Choroid plexus epithelial cell (primary cell): ENCODE results near the gene CLEC2A.
A peak's percentile ranks its signal among the peaks of the same experiment; 100 is the strongest.

ENCODE experiments used
- DNase-seq: peaks from one replicate; pipeline ENCODE4 v3.0.0-alpha.2; 2010; ENCODE audit warnings: low read depth
- H3K4me3 ChIP-seq: 2 replicates; pipeline ENCODE4 v1.5.1; 2011; ENCODE audit warnings: low read depth, mild to moderate bottlenecking, control low read depth, low read length, moderate library complexity
- TF ChIP-seq, protein P1 (sequence below): conservative IDR thresholded peaks from 2 replicates; pipeline ENCODE4 v1.5.1; 2011; ENCODE audit warnings: low read depth, mild to moderate bottlenecking, control low read depth, inconsistent platforms, low read length, moderate library complexity

The CLEC2A gene

DNA sequence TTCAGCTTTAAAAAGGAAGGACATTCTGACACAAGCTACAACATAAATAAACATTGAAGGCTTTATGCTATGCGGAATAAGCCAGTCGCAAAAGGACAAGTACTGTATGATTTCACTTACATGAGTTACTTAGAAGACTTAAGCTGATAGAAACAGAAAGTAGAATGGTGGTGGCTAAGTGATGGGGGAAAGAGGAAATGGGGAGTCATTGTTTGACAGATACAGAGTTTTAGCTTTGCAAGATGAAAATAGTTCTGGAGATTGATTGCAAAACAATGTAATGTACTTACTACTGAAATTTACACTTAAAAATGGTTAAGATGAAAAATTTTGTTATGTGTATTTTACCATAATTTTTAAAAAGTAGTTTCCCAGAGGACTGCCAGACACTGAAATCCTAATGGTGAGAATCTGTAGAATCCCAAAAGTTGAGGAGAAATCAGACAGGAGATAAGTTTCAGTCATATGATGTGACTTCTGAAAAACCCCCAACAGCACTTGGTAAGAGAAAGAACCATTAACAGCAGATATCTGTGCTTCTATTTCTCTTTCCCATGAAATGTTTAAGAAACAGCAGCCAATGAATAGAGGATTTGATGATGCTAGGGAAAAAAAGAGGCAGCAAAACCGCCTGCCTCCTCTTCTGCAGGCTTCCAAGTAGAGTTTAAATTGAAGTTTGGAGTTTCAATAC, 16.6 kb upstream of the CLEC2A start:
- no peak overlapping the region for H3K4me3 ChIP-seq
- DNase-seq: no peak

DNA sequence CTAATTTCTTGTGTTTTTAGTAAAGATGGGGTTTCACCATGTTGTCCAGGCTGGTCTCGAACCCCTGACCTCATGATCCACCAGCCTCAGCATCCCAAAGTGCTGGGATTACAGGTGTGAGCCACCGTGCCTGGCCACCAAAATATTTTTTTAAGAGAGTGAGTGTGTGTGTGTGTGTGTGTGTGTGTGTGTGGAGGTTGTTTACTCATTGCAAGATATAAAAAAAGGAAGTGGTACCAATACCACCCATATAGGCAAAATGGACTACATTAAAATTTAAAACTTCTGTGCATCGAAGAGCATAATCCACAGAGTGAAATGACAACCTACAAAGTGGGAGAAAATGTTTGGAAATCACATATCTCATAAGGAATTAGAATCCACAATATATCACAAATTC, 15.5 kb upstream of the CLEC2A start:
- no peak for DNase-seq
- TF ChIP-seq, protein P1, sequence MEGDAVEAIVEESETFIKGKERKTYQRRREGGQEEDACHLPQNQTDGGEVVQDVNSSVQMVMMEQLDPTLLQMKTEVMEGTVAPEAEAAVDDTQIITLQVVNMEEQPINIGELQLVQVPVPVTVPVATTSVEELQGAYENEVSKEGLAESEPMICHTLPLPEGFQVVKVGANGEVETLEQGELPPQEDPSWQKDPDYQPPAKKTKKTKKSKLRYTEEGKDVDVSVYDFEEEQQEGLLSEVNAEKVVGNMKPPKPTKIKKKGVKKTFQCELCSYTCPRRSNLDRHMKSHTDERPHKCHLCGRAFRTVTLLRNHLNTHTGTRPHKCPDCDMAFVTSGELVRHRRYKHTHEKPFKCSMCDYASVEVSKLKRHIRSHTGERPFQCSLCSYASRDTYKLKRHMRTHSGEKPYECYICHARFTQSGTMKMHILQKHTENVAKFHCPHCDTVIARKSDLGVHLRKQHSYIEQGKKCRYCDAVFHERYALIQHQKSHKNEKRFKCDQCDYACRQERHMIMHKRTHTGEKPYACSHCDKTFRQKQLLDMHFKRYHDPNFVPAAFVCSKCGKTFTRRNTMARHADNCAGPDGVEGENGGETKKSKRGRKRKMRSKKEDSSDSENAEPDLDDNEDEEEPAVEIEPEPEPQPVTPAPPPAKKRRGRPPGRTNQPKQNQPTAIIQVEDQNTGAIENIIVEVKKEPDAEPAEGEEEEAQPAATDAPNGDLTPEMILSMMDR: no peak
- H3K4me3 ChIP-seq: no peak overlapping the region

More for the DNA sequence above, 16.6 kb upstream of the CLEC2A start:
- TF ChIP-seq, protein P1: no peak

DNA sequence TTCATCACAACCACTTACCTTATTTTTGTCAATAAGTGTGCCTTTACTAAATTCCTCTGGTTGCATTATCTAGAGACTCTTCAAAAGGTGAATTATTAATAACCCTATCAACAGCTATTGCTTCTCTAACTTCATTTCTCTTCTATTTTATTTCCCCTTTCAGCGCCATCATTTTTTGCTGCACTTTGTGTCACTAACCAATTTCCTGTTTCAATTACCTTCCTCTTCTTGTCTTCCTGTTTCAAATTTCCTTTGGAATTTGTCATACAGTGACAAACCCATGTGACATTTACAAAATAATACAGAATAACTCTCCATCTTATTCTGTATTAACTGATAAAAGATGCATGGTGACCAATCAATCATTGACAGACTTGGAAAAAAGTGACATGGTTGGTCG, 12.2 kb upstream of the CLEC2A start:
- no peak for DNase-seq
- no peak overlapping the region for H3K4me3 ChIP-seq
- TF ChIP-seq, protein P1: no peak

DNA sequence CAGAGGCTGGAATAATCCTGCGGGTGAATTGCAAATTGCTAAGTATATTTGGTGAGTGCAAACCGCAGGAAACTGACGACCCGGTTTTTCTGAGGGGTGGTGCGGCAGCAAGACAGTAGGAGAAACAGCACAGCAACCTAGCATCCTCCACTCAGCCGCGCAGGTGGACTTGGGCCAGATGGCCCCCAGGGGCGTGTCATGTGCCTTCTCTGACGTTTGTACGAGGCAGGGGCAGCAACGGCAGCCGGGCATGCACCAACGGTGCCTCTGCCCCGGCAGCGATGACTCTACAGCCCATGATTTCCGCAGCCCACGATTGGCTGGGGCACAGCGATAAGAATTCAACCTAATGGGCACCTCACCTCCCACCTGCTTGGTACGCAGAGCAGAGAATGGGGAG, 11.1 kb upstream of the CLEC2A start:
- DNase-seq: no peak
- TF ChIP-seq, protein P1: no peak
- no peak overlapping the region for H3K4me3 ChIP-seq

DNA sequence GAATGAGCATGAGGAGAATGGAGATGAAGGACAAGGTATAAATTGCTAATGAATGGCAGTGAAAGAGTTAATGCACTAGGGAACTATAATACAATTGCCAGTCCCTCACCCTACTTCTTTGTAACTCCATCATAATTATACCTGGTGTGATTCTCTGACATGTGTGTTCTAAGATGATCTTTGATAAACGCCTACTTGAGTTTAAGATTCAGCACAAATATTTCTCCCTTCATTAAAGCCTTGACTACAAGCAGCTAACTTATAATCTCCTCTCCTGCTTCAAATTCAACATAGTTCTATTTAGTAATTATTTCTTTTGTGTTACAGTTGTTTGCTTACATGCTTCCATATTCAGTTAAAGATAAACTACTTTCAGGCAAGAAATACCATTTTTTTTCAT, 9.7 kb upstream of the CLEC2A start:
- TF ChIP-seq, protein P1: no peak
- DNase-seq: no peak
- no peak overlapping the region for H3K4me3 ChIP-seq

DNA sequence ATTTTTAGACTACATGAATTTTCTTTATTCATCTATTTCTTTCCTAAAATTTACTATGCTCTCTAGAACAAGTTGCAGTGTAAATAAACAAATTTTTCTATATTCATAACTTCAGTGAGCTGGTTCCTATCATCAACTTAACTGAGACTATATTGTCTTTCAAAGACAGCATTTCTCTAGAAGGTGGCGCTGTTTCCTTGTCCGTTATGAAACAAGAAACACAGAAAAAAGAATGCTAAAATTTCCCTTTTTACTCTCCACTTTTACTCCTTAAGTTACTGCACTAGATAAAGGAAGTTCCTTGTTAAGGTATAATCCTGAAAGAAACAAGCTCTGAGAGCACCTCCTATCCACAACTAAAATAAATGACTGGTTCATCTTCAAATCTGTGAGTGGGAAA, 8.2 kb upstream of the CLEC2A start:
- TF ChIP-seq, protein P1: peak; percentile 47
- DNase-seq: peak; percentile 46
- H3K4me3 ChIP-seq: no peak overlapping the region

DNA sequence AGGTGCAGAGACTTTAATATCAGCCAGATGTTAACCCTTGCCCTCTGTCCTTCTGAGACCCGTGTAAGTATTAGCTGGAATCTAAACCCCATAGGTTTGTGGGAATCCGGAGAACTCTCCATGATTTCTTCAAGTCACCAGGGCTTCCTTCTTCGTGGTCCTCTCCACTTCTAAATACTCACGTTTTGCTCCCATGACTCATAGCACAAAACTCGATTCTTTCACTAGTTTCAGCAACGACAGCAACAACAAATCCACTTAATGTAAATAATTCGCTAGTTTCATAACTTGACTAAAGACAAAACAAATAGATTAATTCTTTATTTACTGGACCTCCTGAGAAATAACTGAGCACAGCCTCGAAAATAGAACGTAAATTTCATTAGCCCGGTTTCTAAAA, 4.4 kb upstream of the CLEC2A start:
- TF ChIP-seq, protein P1: no peak
- peak; percentile 18 for DNase-seq
- no peak overlapping the region for H3K4me3 ChIP-seq
